Lung (tissue), 12 donors: ENCODE results near the gene EXOSC7. TPM values are rescaled to one million over a fixed set of nuclear protein-coding genes. Genes with fewer than 3 reads are reported as not detected.

ENCODE experiments used
- ATAC-seq: fragments of 200-7000 bp; cut with Tn5 transposase; one replicate; pipeline ENCODE4 v1.9.1; 2020; ENCODE audit warnings: moderate number of reproducible peaks; ENCODE audit not compliant: insufficient read depth, low FRiP score
- DNase-seq, 3 donors: peaks; one replicate each; pipeline ENCODE4 v3.0.0-alpha.2; 2013 to 2017
- H3K27ac ChIP-seq, 2 donors: one replicate each; pipeline ENCODE4 v1.5.1; 2013; ENCODE audit warnings: mild to moderate bottlenecking in 2 of 2, moderate library complexity in 2 of 2, control low read depth in 1 of 2, inconsistent platforms in 1 of 2, low read depth in 1 of 2, low read length in 1 of 2
- H3K27me3 ChIP-seq, 3 donors: one replicate each; pipeline ENCODE4 v1.5.1; 2013; ENCODE audit warnings: low read length in 2 of 3; ENCODE audit not compliant: control insufficient read depth in 3 of 3, insufficient read depth in 3 of 3
- H3K36me3 ChIP-seq, 4 donors: one replicate each; pipeline ENCODE4 v1.5.1; 2013; ENCODE audit warnings: low read length in 4 of 4, mild to moderate bottlenecking in 1 of 4, moderate library complexity in 1 of 4; ENCODE audit not compliant: control insufficient read depth in 4 of 4, insufficient read depth in 4 of 4
- H3K4me1 ChIP-seq, 5 donors: one replicate each; pipeline ENCODE4 v1.5.1; 2013; ENCODE audit warnings: low read length in 5 of 5, mild to moderate bottlenecking in 2 of 5, moderate library complexity in 1 of 5; ENCODE audit not compliant: control insufficient read depth in 5 of 5, insufficient read depth in 5 of 5
- H3K4me3 ChIP-seq: one replicate; pipeline ENCODE4 v1.5.1; 2013; ENCODE audit warnings: mild to moderate bottlenecking, control low read depth, moderate library complexity
- H3K9ac ChIP-seq, 2 donors: one replicate each; pipeline ENCODE4 v1.5.1; 2013; ENCODE audit warnings: low read length in 2 of 2, control low read depth in 1 of 2; ENCODE audit not compliant: insufficient read depth in 1 of 2
- H3K9me3 ChIP-seq, 4 donors: one replicate each; pipeline ENCODE4 v1.5.1; 2013; ENCODE audit warnings: low read length in 3 of 4, mild to moderate bottlenecking in 1 of 4, moderate library complexity in 1 of 4; ENCODE audit not compliant: control insufficient read depth in 4 of 4, insufficient read depth in 3 of 4
- WGBS, 2 donors: extraction: QIAGEN DNeasy Blood & Tissue Kit; methylation state at CpG; one replicate each; pipeline ENCODE4 v1.1.7; 2013; 5-methylcytosine and 5-hydroxymethylcytosine counted together
- polyA plus RNA-seq, 2 donors: library from polyadenylated mRNA; stranded (reverse); fragments of 200-250 nt; gene quantifications; one replicate each; pipeline ENCODE4 v1.2.1, GENCODE V29; 2013
- total RNA-seq, 2 donors: library from RNA; depleted of rRNA in 1 of 2; stranded (reverse); fragments of >200 nt in 1 of 2; gene quantifications; one replicate each; pipeline ENCODE4 v1.2.1, GENCODE V29; 2014 to 2021
- TF ChIP-seq, protein P1 (sequence below): IDR thresholded peaks from 2 replicates; pipeline ENCODE4 v1.5.1; 2012; ENCODE audit warnings: mild to moderate bottlenecking; ENCODE audit errors: control extremely low read depth, extremely low read depth
- donor health status: control.
- donor health status: control.
- donor health status: Bipolar disorder and iron deficiency.
- donor health status: healthy.
- donor health status: DM: yes; HTN: yes; CAD: no.

EXOSC7 gene
- total and polyA plus RNA-seq, 4 donors, result 37.4 to 67.2 (median 46.6) TPM

DNA sequence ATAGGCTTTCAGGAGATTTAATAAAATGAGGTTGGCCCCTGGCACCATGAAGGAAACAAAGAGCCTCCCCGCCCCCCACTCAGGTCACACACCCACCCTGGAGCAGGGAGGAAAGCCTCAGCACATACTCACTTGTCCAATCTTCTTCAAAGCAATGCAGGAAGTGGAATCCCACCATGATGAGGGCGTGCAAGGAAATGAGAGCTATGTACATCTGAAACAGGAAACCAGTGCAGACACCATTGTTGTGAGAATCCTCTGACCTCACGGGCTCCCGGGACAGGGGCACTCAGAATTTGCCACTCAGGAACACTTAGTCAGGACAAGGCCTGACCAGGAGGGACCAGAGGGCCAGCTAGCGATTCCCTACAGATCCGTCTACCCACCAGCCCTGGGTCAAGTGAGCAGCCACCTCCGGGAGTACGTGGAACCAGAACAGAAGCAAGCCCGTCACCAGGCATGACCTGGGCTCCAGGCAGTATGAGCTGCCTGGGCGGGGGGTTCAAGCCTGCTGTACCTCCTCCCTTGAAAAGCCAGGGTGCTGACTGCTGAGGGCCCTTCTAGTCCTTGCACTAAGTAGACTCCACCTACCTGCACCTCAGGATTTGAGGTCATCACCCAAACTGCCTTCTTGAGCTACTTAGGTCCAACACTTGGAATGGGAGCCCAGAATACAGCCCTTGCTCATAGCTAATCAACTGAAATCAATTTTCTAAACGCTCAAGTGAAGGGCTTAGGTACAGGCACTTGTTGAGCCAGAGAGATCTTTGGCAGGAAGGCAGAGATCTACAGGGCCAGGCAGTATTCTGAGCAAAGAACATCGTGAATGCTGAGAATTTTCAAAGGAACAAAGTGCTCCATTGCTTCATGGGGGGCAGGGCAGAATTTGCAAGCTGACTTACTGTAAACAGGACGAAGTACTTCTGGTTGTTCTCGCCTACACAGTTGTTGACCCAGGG, 42.8 kb upstream of the EXOSC7 start:
- Histone ChIP-seq H3K36me3 (peaks cover 5 to 37% (median 19%) of the 10 kb centered on the region in 4 donors), H3K27ac (peak overlapping the region in 1 of 2 donors; percentile 2), H3K4me1 (peaks cover 0 to 15% (median 0%) of the 10 kb centered on the region in 5 donors), H3K9ac (no peak overlapping the region), H3K27me3 (no peaks in the 10 kb centered on the region), H3K9me3 (no peaks in the 10 kb centered on the region), H3K4me3 (no peak overlapping the region)
- DNase-seq (peak in 1 of 3 donors; percentile 19), ATAC-seq (no peak)
- TF ChIP-seq, protein P1, sequence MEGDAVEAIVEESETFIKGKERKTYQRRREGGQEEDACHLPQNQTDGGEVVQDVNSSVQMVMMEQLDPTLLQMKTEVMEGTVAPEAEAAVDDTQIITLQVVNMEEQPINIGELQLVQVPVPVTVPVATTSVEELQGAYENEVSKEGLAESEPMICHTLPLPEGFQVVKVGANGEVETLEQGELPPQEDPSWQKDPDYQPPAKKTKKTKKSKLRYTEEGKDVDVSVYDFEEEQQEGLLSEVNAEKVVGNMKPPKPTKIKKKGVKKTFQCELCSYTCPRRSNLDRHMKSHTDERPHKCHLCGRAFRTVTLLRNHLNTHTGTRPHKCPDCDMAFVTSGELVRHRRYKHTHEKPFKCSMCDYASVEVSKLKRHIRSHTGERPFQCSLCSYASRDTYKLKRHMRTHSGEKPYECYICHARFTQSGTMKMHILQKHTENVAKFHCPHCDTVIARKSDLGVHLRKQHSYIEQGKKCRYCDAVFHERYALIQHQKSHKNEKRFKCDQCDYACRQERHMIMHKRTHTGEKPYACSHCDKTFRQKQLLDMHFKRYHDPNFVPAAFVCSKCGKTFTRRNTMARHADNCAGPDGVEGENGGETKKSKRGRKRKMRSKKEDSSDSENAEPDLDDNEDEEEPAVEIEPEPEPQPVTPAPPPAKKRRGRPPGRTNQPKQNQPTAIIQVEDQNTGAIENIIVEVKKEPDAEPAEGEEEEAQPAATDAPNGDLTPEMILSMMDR, result no peak
- WGBS, 2 donors, result 79 to 88% methylated on average over 14 of the region's 14 CpGs

DNA sequence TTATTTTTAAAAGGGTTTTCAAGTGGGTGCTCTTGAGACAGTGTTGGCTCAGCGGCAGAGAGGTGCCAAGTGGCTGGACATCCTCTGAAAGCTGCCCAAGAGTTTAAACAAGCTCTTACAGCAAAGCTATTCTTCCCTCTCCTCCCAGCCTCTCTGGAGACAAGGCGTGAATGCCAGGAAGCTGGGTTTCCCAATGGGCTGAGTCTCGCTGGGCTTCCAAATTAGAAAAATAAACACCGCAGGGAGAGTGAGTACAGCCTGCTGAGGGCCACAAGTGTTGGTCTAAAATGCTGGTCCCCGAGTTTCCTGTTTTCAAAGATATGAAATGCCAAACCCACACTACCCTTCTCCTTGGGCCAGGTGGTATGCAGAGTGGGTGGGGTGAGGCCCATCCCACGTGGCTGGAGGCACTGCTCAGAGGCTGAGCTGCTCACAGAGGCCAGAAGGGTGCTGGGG, 36.4 kb upstream of the EXOSC7 start:
- WGBS, 2 donors, result 45 to 68% methylated on average over 6 of the region's 6 CpGs
- Histone ChIP-seq H3K9me3 (no peaks in the 10 kb centered on the region), H3K9ac (no peak overlapping the region), H3K4me3 (no peak overlapping the region), H3K36me3 (peaks cover 5 to 28% (median 13%) of the 10 kb centered on the region in 4 donors), H3K27me3 (no peaks in the 10 kb centered on the region), H3K4me1 (peaks cover 0 to 12% (median 5%) of the 10 kb centered on the region in 5 donors), H3K27ac (peak overlapping the region in 1 of 2 donors; percentile 85)
- TF ChIP-seq, protein P1, result no peak
- peak; percentile 79 for ATAC-seq
- peak; percentile 71 to 87 (median 73) for DNase-seq

DNA sequence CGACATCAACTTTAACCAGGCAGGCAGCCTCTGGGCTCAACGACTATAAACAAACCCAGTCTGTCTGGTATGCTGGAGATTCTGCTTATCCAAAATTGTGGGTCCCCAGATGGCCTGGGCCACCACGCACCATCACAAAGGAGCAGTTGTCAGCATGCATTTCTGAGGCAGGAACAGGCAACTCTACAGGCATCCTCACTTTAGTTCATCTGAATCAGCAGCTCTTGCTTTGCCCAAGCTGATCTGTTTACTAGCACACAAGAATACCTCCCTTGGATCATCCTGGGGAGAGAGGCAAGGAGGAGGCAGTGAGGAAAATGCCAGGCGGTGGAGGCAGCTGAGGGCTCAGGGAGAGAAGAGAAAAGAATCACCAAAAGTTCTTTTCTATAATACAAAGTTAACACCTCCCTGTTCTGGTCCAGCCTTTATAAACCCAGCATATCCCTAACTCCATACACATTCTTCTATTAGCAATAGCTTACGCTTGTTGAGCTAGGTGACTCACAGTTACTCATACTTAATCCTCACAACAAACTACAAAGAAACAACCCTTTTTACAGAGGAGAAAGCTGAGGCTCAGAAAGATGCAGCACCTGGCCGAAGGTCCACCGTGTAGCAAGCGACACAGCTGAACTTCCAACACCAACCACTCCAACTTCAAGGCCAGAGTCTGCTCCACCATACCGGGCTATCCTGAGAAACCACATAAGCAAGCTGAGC, 33.7 kb upstream of the EXOSC7 start:
- Histone ChIP-seq H3K27ac (no peak overlapping the region), H3K9me3 (no peaks in the 10 kb centered on the region), H3K4me1 (peaks cover 0 to 17% (median 5%) of the 10 kb centered on the region in 5 donors), H3K36me3 (peaks cover 7 to 36% (median 13%) of the 10 kb centered on the region in 4 donors), H3K27me3 (no peaks in the 10 kb centered on the region), H3K9ac (no peak overlapping the region), H3K4me3 (no peak overlapping the region)
- 90% methylated on average over 9 of the region's 9 CpGs for WGBS, 2 donors
- ATAC-seq (no peak), DNase-seq (no peak)
- TF ChIP-seq, protein P1, result no peak
